Measurements from ENCODE around the gene FRZB. TPM values are rescaled to one million over a fixed set of nuclear protein-coding genes. Genes with fewer than 3 reads are reported as not detected.

Gene FRZB
- polyA plus RNA-seq, 1 experiment, result 2.5 TPM

DNA sequence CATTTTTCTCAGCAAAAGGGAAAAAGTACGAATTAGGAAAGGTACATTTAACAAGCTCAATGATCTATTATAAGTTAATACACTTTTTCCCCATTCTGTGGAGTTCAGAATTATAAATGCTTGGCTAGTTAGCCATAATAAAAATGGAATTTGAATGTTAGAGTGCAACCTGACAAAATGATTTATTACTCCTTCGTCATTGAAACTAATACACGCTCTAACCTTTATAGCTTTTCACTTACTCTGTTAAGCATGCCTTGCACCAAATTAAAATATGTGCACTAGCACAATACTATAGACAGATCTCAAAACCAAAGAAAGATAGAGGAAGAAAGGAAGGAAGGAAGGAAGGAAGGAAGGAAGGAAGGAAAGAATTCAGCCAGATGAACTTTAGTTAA lies 46.1 kb upstream of the FRZB start:
- no peaks in the 10 kb centered on the region for H3K9me3 ChIP-seq (ENCODE audit: control insufficient read depth, insufficient read depth, low read length)
- H3K27ac ChIP-seq (ENCODE audit: low read depth, low read length), result no peak overlapping the region
- DNase-seq (ENCODE audit: low read depth, low spot score), result no peak
- TF ChIP-seq, protein P1, sequence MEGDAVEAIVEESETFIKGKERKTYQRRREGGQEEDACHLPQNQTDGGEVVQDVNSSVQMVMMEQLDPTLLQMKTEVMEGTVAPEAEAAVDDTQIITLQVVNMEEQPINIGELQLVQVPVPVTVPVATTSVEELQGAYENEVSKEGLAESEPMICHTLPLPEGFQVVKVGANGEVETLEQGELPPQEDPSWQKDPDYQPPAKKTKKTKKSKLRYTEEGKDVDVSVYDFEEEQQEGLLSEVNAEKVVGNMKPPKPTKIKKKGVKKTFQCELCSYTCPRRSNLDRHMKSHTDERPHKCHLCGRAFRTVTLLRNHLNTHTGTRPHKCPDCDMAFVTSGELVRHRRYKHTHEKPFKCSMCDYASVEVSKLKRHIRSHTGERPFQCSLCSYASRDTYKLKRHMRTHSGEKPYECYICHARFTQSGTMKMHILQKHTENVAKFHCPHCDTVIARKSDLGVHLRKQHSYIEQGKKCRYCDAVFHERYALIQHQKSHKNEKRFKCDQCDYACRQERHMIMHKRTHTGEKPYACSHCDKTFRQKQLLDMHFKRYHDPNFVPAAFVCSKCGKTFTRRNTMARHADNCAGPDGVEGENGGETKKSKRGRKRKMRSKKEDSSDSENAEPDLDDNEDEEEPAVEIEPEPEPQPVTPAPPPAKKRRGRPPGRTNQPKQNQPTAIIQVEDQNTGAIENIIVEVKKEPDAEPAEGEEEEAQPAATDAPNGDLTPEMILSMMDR (IDR thresholded peaks at IDR 0.05; ENCODE audit: low read depth, low read length), result no peak
- H3K27me3 ChIP-seq (ENCODE audit: control insufficient read depth, insufficient read depth, low read length), result no peaks in the 10 kb centered on the region
- H3K4me3 ChIP-seq (ENCODE audit: low read depth, low read length), result no peak overlapping the region
- ChIA-PET CTCF (interaction anchor here (0.6 to 1.5 kb wide), 3 partner anchors 9 to 128 kb away, joined by 3 read pairs; no protein-coding TSS in a partner anchor), POLR2A (no interaction called here)

DNA sequence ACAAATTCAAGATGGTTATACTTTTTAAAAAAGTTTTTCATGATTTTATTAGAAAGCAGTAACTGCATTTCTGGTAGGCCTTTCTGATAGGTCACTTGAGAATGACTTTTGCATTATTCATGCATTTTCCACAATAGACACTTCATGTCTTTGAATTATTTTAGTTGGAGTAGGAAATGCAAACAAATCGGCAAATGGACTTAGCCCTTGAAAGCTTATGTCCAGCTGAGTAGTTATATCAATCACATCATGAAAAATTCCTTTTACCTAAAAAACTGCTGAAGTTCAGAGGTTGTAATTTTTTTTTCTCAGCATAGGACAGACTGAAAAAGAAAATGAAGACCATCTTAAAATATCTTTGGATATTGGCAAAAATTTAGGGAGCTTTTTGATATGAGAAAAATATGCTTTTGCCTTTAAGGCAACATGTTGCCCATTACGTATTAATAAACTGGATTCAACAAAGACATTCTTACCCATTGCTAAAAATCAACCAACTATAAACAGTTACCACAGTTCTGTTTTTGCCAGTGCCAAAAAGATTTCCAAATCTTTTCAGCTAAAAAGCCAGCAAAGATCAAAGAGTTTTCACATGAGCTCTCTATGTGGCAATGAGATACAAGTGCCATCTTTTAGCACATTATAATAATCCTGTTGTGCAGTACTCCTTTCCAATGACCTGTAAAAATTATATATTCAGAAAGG lies 45.5 kb upstream of the FRZB start:
- ChIA-PET CTCF (interaction anchor here (0.6 to 1.5 kb wide), 3 partner anchors 9 to 127 kb away, joined by 3 read pairs; no protein-coding TSS in a partner anchor), POLR2A (interaction anchor here (0.6 kb wide), 1 partner anchor 36 kb away, joined by 5 read pairs; no protein-coding TSS in a partner anchor)
- TF ChIP-seq, protein P1 (IDR thresholded peaks at IDR 0.05; ENCODE audit: low read depth, low read length), result no peak
- H3K27me3 ChIP-seq (ENCODE audit: control insufficient read depth, insufficient read depth, low read length), result no peaks in the 10 kb centered on the region
- H3K9me3 ChIP-seq (ENCODE audit: control insufficient read depth, insufficient read depth, low read length), result no peaks in the 10 kb centered on the region
- no peak for DNase-seq (ENCODE audit: low read depth, low spot score)
- H3K27ac ChIP-seq (ENCODE audit: low read depth, low read length), result no peak overlapping the region
- H3K4me3 ChIP-seq (ENCODE audit: low read depth, low read length), result no peak overlapping the region

DNA sequence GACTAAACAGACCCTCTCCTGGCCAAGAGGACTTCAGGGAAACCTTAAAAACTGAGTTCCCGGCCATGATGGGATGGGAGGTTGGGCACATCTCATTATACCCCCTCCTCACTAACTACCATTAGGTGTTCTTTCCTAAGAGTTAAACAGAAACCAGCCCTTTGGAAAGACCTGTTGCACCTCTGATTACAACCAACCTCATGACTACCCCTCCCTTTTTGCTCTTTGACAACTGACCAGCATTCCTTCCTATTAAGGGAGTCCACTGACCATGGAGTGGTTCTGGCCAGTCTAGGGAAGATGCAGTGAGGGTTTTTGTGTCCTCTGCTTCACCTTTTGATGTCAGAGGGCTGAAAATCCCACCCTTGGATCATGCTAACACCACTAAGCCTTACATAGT lies 44.5 kb upstream of the FRZB start:
- Histone ChIP-seq H3K4me3 (ENCODE audit: low read depth, low read length) (no peak overlapping the region), H3K27me3 (ENCODE audit: control insufficient read depth, insufficient read depth, low read length) (no peaks in the 10 kb centered on the region), H3K9me3 (ENCODE audit: control insufficient read depth, insufficient read depth, low read length) (no peaks in the 10 kb centered on the region), H3K27ac (ENCODE audit: low read depth, low read length) (no peak overlapping the region)
- CTCF ChIA-PET, result interaction anchor here (1.5 kb wide), 1 partner anchor 10 kb away, joined by 3 read pairs; no protein-coding TSS in a partner anchor
- DNase-seq (ENCODE audit: low read depth, low spot score), result no peak
- TF ChIP-seq, protein P1 (IDR thresholded peaks at IDR 0.05; ENCODE audit: low read depth, low read length), result no peak
- POLR2A ChIA-PET, result no interaction called here

DNA sequence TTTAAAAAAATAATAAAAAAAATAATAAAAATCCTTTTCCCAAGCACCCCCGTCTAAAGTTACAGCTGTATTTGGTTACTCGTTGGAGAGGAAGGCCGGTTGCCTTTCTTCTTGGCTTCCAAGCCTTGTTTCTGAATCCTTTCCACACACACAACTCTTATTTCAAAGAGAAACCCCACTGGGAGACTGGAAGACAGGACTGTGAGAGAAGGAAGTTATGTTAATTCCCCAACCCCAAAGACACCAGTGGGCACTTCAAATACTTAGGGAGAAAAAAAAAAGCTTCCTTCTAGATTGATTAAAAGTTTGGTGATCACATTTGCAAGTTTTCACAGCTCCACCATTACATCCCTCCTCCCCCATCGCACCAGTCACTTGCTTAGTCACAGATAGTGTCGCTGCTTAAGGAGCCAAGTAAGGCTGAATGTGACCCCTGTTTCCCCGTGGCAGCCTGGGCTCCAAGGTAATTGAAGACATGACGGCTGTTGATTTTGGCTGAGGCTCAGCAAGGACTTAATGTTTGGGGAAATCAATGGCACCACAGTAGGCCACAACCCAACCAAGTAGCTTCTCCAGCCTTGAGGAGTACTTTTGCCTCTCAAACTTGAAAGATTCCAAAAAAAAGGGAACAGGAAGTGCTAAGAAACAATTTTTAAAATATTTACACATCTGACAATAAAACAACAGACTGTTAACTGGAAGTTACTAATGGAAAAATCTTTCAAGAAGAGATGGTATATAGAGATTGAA lies 40.8 kb upstream of the FRZB start:
- CTCF ChIA-PET, result interaction anchor here (0.6 to 1.0 kb wide), 2 partner anchors 35 to 140 kb away, joined by 4 read pairs; no protein-coding TSS in a partner anchor

More for the DNA sequence above, 40.8 kb upstream of the FRZB start:
- H3K4me3 ChIP-seq (ENCODE audit: low read depth, low read length), result no peak overlapping the region
- no peak overlapping the region for H3K27ac ChIP-seq (ENCODE audit: low read depth, low read length)
- DNase-seq (ENCODE audit: low read depth, low spot score), result no peak
- H3K27me3 ChIP-seq (ENCODE audit: control insufficient read depth, insufficient read depth, low read length), result no peaks in the 10 kb centered on the region
- H3K9me3 ChIP-seq (ENCODE audit: control insufficient read depth, insufficient read depth, low read length), result no peaks in the 10 kb centered on the region
- POLR2A ChIA-PET, result no interaction called here
- TF ChIP-seq, protein P1 (IDR thresholded peaks at IDR 0.05; ENCODE audit: low read depth, low read length), result no peak

Data from AG04450 (cell line).